HEK293T (cell line): Measurements from ENCODE around the gene PLAAT3.

Experiments used
- ARNT ChIP-seq: fragments of 450-650 bp; IDR thresholded peaks from 2 replicates; pipeline ENCODE4 v1.6.1; 2017; ENCODE audit warnings: mild to moderate bottlenecking
- BHLHE40 ChIP-seq: fragments of 450-650 bp; IDR thresholded peaks from 2 replicates; pipeline ENCODE4 v1.6.1; 2016; ENCODE audit warnings: mild to moderate bottlenecking, moderate library complexity, borderline replicate concordance
- CTBP1 ChIP-seq: fragments of 450-650 bp; IDR thresholded peaks from 2 replicates; pipeline ENCODE4 v1.6.1; 2016; ENCODE audit warnings: borderline replicate concordance
- FOXK2 ChIP-seq: fragments of 450-650 bp; IDR thresholded peaks from 2 replicates; pipeline ENCODE4 v1.6.1; 2016; ENCODE audit warnings: mild to moderate bottlenecking
- PKNOX1 ChIP-seq: fragments of 450-650 bp; IDR thresholded peaks from 2 replicates; pipeline ENCODE4 v1.6.1; 2016
- SP1 ChIP-seq: fragments of 450-650 bp; IDR thresholded peaks from 2 replicates; pipeline ENCODE4 v1.6.1; 2017
- SUZ12 ChIP-seq: fragments of 450-650 bp; IDR thresholded peaks from 2 replicates; pipeline ENCODE4 v1.6.1; 2016; ENCODE audit warnings: mild to moderate bottlenecking
- TARDBP ChIP-seq: fragments of 450-650 bp; IDR thresholded peaks from 2 replicates; pipeline ENCODE4 v1.6.1; 2016
- ZNF384 ChIP-seq: fragments of 450-650 bp; IDR thresholded peaks from 2 replicates; pipeline ENCODE4 v1.6.1; 2016

GRCh38 chr11:63543711-63544110 lies 70.5 kb downstream of the PLAAT3 start:
- TF ChIP-seq SP1 (no peak), BHLHE40 (no peak), CTBP1 (no peak), SUZ12 (no peak), TARDBP (no peak), ZNF384 (no peak), PKNOX1 (no peak), FOXK2 (no peak), ARNT (no peak)
